ENCODE measurements around the gene TRIM17. TPM values are rescaled to one million over a fixed set of nuclear protein-coding genes. Genes with fewer than 3 reads are reported as not detected.

The TRIM17 gene, protein sequence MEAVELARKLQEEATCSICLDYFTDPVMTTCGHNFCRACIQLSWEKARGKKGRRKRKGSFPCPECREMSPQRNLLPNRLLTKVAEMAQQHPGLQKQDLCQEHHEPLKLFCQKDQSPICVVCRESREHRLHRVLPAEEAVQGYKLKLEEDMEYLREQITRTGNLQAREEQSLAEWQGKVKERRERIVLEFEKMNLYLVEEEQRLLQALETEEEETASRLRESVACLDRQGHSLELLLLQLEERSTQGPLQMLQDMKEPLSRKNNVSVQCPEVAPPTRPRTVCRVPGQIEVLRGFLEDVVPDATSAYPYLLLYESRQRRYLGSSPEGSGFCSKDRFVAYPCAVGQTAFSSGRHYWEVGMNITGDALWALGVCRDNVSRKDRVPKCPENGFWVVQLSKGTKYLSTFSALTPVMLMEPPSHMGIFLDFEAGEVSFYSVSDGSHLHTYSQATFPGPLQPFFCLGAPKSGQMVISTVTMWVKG
- not detected in 5 replicates for total RNA-seq (2022; extraction: Qiagen RNA extraction)

GRCh38 chr1:228416217-228416933 lies at the start of gene TRIM17:
TSS of gene TRIM17 (minus strand) at chr1:228416861. CDS start at chr1:228415072, 1,789 bp downstream.

Other genes with a start within 250 kb of the TRIM17 start
- 4.5 to 5.5 TPM (median 4.9 TPM) in 5 replicates for gene OBSCN, start 208.8 kb downstream of the TRIM17 start, total RNA-seq (2022; extraction: Qiagen RNA extraction)
- gene TRIM11, start 10.0 kb downstream of the TRIM17 start, total RNA-seq (2022; extraction: Qiagen RNA extraction): 26.5 to 38.2 TPM (median 35.1 TPM) in 5 replicates
- gene RNF187, start 70.5 kb upstream of the TRIM17 start, total RNA-seq (2022; extraction: Qiagen RNA extraction): 61.6 to 87.0 TPM (median 84.2 TPM) in 5 replicates

All from A549 treated with Mapracorat at 1 μM for 4 hours (cell line).